IPS DF 4.7 (cell line): ENCODE results near the gene PEX5.
"Not testable (repeated sequence)": the region's sequence is repeated elsewhere in the genome, so short reads cannot be mapped to it uniquely, and the experiment has no call there.

Source experiments
- DNase-seq: peaks from one replicate; pipeline ENCODE4 v3.0.0-alpha.2; 2013; ENCODE audit warnings: low spot score; ENCODE audit errors: extremely low read depth

PEX5 gene

GRCh38 chr12:7213745-7214144, 24.3 kb downstream of the PEX5 start:
- not testable (repeated sequence) for DNase-seq

GRCh38 chr12:7217475-7218069, 28.1 kb downstream of the PEX5 start:
- no peak for DNase-seq

GRCh38 chr12:7219599-7220243, 30.2 kb downstream of the PEX5 start:
- DNase-seq, result peak; percentile 53

GRCh38 chr12:7221486-7221885, 32.0 kb downstream of the PEX5 start:
- DNase-seq, result no peak

- DNase-seq, result no peak
Observed at GRCh38 chr12:7229741-7230140, 40.3 kb downstream of the PEX5 start.

- DNase-seq, result no peak
Observed at GRCh38 chr12:7241404-7242005, 52.0 kb downstream of the PEX5 start.

- no peak for DNase-seq
Observed at GRCh38 chr12:7242176-7243101, 53.0 kb downstream of the PEX5 start.

- not testable (repeated sequence) for DNase-seq
Observed at GRCh38 chr12:7251328-7251996, 62.0 kb downstream of the PEX5 start.

GRCh38 chr12:7259060-7259459, 69.6 kb downstream of the PEX5 start:
- no peak for DNase-seq
